HG03103 (cell line): ENCODE measurements around the gene EEF1A1.
A peak's percentile ranks its signal among the peaks of the same experiment; 100 is the strongest.
"Not testable (repeated sequence)": the region's sequence is repeated elsewhere in the genome, so short reads cannot be mapped to it uniquely, and the experiment has no call there.

Source experiments
- ATAC-seq: cut with Tn5 transposase; IDR thresholded peaks from one replicate; pipeline ENCODE4 v1.9.1; 2021; ENCODE audit warnings: low read depth; ENCODE audit not compliant: unreplicated experiment

Gene EEF1A1

GRCh38 chr6:73508776-73509175 is 12.1 kb downstream of the EEF1A1 start:
- no peak for ATAC-seq

GRCh38 chr6:73506246-73506645 is 14.6 kb downstream of the EEF1A1 start:
- no peak for ATAC-seq

- not testable (repeated sequence) for ATAC-seq
Measured at GRCh38 chr6:73505705-73506104, 15.1 kb downstream of the EEF1A1 start.

DNA sequence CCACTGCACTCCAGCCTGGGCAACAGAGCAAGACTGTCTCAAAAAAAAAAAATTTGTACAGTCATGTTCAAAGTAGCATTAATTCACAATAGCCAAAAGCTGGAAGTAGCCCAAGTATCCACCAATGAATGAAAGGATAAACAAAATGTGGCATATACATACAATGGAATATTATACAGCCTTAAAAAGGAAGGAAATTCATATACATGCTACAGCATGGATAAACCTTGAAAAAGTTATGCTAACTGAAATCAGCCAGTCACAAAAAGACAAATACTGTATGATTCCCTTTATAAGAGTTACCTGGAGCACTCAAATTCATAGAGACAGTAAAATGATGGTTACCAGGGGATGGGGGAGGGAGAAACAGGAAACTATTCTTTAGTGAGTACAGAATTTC is 15.7 kb downstream of the EEF1A1 start:
- no peak for ATAC-seq

- no peak for ATAC-seq
Measured at GRCh38 chr6:73504160-73504559, 16.7 kb downstream of the EEF1A1 start.

- no peak for ATAC-seq
Measured at GRCh38 chr6:73503027-73503772, 17.6 kb downstream of the EEF1A1 start.

DNA sequence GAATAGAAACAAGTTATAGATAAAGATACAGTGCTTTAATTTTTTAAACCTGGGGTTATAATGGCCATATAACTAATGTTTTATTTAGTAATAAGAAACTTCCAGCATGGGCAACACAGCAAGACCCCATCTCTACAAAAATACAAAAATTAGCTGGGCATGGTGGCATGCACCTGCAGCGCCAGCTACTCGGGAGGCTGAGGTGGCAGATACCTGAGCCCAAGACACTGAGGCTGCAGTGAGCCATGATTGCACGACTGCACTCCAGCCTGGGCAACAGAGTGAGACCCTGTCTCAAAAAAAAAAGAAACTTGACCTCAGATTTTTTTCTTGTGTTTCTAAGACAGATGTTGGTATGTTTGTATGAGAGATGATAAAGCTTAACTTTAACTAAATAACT is 22.9 kb downstream of the EEF1A1 start:
- no peak for ATAC-seq

- no peak for ATAC-seq
Measured at GRCh38 chr6:73491377-73491776, 29.5 kb downstream of the EEF1A1 start.

DNA sequence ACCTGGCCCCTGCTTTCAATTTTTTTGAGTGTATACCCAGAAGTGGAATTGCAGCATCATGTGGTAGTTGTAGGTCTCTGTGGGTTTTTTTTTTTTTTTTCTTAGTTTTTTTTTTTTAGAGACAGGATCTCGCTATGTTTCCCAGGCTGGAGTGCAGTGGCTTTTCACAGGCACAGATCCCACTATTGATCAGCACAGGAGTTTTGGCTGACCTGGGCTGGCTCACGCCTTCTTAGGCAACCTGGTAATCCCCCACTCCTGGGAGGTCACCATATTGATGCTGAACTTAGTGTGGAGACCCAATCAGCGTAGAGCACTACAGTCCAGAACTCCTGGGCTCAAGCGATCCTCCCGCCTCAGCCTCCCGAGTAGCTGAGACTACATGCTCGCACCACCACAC is 33.4 kb downstream of the EEF1A1 start:
- ATAC-seq, result no peak

DNA sequence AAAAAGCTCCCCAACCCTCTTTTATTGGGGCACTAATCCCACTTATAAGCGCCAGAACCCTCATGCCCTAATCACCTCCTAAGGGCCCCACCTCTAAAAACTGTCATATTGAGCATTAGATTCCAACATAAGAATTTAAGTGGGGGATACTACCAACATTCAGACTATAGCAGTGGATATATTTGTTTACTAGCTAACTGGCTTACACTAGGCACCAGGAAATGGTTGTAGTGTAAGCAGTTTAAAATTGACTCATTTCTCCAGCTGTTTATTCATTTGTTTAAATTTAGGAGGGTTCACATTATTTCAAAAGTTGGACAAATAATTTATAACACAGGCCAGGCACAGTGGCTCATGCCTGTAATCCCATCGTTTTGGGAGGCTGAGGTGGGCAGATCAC is 36.4 kb downstream of the EEF1A1 start:
- ATAC-seq, result no peak

GRCh38 chr6:73481969-73482368 is 38.9 kb downstream of the EEF1A1 start:
- no peak for ATAC-seq

GRCh38 chr6:73477407-73477806 is 43.4 kb downstream of the EEF1A1 start:
- no peak for ATAC-seq

- no peak for ATAC-seq
Measured at GRCh38 chr6:73476723-73477122, 44.1 kb downstream of the EEF1A1 start.

GRCh38 chr6:73471686-73472290 is 49.0 kb downstream of the EEF1A1 start:
- peak; percentile 87 for ATAC-seq
